GM19023 (cell line): ENCODE data around the gene PLEKHN1.
"Not testable (repeated sequence)": the region's sequence is repeated elsewhere in the genome, so short reads cannot be mapped to it uniquely, and the experiment has no call there.

Experiments used
- ATAC-seq: cut with Tn5 transposase; IDR thresholded peaks from one replicate; pipeline ENCODE4 v1.9.1; 2021; ENCODE audit warnings: mild to moderate bottlenecking, moderate library complexity; ENCODE audit not compliant: unreplicated experiment

Gene PLEKHN1

DNA sequence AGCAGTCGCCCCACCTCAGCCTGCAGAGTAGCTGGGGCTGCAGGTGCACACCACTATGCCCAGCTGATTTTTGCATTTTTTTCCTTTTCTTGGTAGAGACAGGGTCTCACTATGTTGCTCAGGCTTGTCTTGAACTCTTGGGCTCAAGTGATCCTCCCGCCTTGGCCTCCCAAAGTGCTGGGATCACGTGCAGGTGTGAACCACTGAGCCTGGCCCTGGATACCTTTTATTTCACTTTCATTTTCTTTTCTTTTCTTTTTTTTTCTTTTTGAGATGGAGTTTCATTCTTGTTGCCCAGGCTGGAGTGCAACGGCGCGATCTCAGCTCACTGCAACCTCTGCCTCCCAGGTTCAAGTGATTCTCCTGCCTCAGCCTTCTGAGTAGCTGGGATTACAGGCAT is 25.0 kb downstream of the PLEKHN1 start:
- ATAC-seq: not testable (repeated sequence)

GRCh38 chr1:991895-992294 is 25.6 kb downstream of the PLEKHN1 start:
- no peak for ATAC-seq

GRCh38 chr1:992362-992761 is 26.1 kb downstream of the PLEKHN1 start:
- ATAC-seq: no peak

DNA sequence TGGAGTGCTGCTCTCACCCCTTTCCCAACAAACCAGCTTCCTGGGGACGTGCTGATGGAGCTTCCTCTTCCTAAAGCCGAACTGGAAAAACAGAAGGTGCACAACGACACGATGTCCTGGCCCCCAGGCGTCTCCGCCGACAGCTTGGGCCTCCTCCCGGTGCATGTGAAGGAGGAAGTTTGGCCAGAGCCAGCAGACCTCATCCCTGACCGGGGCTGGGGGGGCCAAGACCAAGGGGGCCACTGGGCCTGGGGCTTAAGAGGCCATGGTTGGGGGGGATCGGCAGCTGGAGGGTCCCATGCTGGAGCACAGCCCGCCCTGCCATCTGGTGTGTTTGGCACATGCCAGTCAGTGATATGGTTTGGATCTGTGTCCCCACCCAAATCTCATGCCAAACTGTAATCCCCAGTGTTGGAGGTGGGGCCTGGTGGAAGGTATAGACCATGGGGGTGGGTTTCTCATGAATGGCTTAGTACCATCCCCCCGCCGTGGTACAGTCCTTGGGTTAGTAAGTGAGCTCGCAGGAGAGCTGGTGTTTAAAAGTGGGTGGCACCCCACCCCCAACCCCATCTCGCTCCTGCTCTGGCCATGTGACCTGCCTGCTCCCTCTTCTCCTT is 27.2 kb downstream of the PLEKHN1 start:
- ATAC-seq: no peak

- ATAC-seq: not testable (repeated sequence)
Measured at GRCh38 chr1:994546-994945, 28.3 kb downstream of the PLEKHN1 start.

- no peak for ATAC-seq
Measured at GRCh38 chr1:995665-996633, 29.7 kb downstream of the PLEKHN1 start.

- no peak for ATAC-seq
Measured at GRCh38 chr1:996851-997712, 30.8 kb downstream of the PLEKHN1 start.

- no peak for ATAC-seq
Measured at GRCh38 chr1:997713-997992, 31.4 kb downstream of the PLEKHN1 start.

- no peak for ATAC-seq
Measured at GRCh38 chr1:997993-998744, 31.9 kb downstream of the PLEKHN1 start.

- no peak for ATAC-seq
Measured at GRCh38 chr1:998745-998994, 32.4 kb downstream of the PLEKHN1 start.

DNA sequence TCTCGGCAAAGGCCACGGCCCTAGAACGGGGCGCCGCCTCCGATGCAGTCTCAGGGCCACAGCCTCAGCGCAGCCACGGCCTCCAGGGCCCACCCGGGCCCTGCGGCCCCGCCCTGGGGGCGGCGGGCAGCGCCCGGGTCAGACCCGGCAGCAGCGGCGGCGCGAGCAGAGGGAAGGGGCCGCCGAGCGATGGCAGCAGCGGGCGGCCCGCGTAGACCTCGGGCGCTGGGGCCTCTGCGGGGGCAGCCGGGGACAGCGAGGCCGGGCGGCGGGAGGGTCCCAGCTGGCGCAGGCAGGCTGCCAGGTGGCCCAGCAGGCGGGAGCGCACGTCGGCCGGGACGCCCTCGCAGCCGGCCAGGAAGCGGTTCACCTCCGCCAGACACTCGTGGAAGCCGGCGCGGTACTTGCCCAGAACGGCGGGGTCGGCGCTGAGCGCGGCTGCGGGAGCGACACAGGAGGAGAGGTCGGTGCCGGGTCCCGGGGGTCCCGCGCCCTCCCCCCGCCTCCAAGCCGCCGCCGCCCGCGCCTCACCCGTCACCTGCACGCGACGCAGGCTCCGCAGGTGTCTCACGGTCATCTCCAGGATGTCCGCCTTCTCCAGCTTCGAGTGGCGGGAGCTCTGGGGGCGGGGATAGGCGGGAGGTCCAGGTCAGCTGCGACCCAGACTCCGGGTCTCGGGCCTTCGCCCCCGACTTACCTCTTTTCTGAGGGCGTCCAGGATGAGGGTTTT is 32.9 kb downstream of the PLEKHN1 start:
- no peak for ATAC-seq

DNA sequence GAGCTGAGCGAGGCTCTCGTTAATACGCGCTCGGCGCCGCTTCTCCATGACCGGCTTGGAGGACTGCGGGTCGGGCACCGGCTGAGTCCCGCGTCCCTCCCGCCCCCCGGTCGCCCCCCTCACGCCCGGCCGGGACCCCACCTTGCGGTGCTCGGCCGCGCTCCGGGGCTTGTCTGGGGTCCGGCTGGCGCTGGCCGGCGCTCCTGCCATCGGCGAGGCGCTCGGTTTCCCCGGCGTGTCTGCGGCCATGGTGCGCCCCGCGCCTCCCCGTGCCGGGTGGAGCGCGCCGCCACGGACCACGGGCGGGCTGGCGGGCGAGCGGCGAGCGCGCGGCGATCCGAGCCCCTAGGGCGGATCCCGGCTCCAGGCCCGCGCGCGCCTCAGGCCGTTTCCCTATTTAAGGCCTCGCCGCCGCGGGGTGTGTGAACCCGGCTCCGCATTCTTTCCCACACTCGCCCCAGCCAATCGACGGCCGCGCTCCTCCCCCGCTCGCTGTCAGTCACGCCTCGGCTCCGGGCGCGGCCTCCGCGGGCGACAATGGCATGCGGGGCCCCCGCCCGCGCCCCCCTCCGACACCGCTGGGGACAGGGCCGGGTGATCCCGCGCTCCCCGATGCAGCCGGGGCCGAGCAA is 33.6 kb downstream of the PLEKHN1 start, which contains the start of gene HES4:
Gene HES4 (minus strand): TSS at position 373 of the 632 bp plus-strand sequence. CDS start 124 bp downstream, at position 249.
- no peak for ATAC-seq

GRCh38 chr1:1000357-1001056 is 34.2 kb downstream of the PLEKHN1 start:
- ATAC-seq: no peak

GRCh38 chr1:1001057-1001783 is 34.9 kb downstream of the PLEKHN1 start:
- no peak for ATAC-seq

DNA sequence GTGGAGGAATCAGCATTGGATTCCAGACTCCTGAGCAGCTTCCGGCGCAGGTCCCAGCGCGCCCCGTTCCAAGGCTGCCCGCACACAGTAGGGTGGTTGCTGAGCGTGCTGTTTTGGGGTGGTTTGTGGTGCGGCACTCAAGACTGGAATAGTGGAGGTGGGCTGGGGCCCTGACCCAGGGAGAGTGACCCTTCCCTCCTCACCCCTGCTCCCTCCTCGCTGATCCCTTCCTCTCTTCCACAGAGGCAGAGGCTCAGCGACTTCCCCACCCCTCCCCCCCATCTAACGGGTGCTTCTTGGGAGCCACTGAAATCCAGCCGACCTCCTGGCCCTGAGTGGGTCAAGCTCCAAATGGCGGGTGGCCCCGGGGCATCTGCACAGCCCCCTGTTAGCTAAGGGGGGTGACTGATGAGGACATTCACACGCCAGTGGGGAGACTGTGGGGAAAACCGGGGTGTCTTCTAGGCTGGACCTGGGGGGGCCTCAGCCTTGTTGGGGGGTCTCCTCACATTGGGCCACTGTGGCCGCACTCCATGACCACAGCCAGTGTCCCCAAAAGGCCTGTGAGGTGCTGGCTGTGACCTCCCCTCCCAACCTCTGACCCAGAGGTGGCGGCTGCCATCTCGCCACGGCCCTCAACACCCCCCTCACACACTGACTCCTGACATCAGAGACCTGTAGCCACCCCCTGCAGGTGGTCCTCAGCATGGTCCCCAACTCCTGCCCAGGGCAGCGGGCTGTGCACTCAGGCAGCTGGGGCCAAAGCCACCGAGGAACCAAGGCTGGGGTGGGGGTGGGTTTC is 37.5 kb downstream of the PLEKHN1 start:
- ATAC-seq: no peak

- ATAC-seq: no peak
Measured at GRCh38 chr1:1004420-1004779, 38.1 kb downstream of the PLEKHN1 start.

GRCh38 chr1:1004780-1005697 is 38.8 kb downstream of the PLEKHN1 start:
- ATAC-seq: no peak
